ACC112 (cell line): Measurements from ENCODE around the gene BROX.
"Not testable (repeated sequence)": the region's sequence is repeated elsewhere in the genome, so short reads cannot be mapped to it uniquely, and the experiment has no call there.

ENCODE experiments used
- H2AFZ ChIP-seq: fragments of 200-600 bp; sonication (generic); one replicate; pipeline ENCODE4 v1.6.0; 2017; ENCODE audit warnings: antibody characterized with exemption, low read length; ENCODE audit not compliant: unreplicated experiment
- H3K27ac ChIP-seq: fragments of 200-600 bp; sonication (generic); 2 replicates; pipeline ENCODE4 v1.5.1; 2014; ENCODE audit warnings: low read depth, mild to moderate bottlenecking, antibody characterized with exemption, low read length, moderate library complexity
- H3K27me3 ChIP-seq: fragments of 200-600 bp; sonication (generic); 2 replicates; pipeline ENCODE4 v1.6.1; 2014; ENCODE audit warnings: mild to moderate bottlenecking, antibody characterized with exemption, low read length, moderate library complexity, mixed read lengths; ENCODE audit not compliant: insufficient read depth
- H3K36me3 ChIP-seq: fragments of 200-600 bp; sonication (generic); 2 replicates; pipeline ENCODE4 v1.6.1; 2016; ENCODE audit warnings: mild to moderate bottlenecking, antibody characterized with exemption, low read length, moderate library complexity, mixed read lengths; ENCODE audit not compliant: insufficient read depth
- H3K4me1 ChIP-seq: fragments of 200-600 bp; sonication (generic); one replicate; pipeline ENCODE4 v1.6.1; 2016; ENCODE audit warnings: low read length, mixed read lengths; ENCODE audit not compliant: insufficient read depth, unreplicated experiment, control insufficient read depth
- H3K4me3 ChIP-seq: fragments of 200-600 bp; sonication (generic); 2 replicates; pipeline ENCODE4 v1.5.1; 2014; ENCODE audit warnings: mild to moderate bottlenecking, low read depth, low read length
- H3K79me2 ChIP-seq: fragments of 200-600 bp; sonication (generic); one replicate; pipeline ENCODE4 v1.6.0; 2016; ENCODE audit warnings: low read length; ENCODE audit not compliant: control insufficient read depth, unreplicated experiment, insufficient read depth

Gene BROX

DNA sequence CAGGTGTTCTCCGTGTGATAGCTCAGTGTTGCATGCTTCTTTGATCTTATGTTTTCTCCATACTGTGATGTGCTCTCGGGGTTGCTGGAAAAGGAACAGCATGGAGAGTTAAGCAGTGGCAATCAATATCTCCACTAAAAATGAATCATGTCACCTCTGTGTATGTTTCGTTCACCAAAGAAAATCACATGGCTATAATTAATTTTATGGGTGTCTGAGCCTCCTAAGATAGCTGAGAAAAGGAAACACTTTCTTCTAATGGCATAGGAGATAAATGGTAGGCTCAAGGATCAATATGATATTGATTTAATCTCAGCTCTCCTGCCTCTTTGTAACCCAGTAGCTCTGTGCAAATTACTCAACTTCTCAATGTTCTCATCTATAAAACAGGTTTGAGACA is 38.9 kb downstream of the BROX start:
- H3K79me2 ChIP-seq, result no peaks in the 10 kb centered on the region
- H3K27ac ChIP-seq, result no peak overlapping the region
- H3K4me3 ChIP-seq, result no peak overlapping the region
- no peaks in the 10 kb centered on the region for H3K36me3 ChIP-seq
- H2AFZ ChIP-seq, result no peak overlapping the region
- peaks cover 10% of the 10 kb centered on the region for H3K4me1 ChIP-seq
- H3K27me3 ChIP-seq, result no peaks in the 10 kb centered on the region

DNA sequence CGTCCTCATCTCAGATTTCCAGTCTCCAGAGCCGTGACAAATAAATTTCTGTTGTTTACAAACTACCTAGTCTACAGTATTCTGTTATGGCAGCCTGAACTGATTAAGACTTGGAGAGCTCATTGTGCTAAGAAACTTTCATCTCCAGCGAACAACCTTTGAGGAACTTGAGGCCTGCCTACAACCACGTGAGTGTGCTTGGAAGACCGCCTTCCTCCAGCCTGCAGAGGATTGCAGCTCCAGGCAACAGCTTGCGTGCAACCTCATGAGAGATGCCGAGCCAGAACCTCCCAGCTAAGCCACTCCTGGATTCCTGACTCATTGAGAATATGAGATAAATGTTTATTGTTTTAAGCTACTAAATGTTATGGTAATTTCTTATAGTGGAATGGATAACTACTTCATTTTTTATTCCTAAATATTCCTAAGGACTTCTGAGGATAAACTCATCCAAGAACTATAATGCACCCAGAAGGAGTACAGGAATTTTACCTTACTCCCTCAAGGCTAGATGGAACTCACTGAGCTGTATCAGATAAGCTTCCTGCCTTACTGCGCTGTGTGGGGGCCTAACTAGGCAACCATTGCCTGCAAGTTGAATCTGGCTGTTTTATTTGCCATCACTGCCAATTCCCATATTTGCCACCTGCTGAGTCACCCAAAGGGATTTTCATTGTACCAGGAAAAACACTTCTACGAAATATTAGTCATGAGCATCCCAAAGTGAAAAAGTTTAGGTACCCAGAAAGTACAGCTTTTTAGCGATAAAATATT is 42.2 kb downstream of the BROX start:
- Histone ChIP-seq H3K79me2 (no peaks in the 10 kb centered on the region), H3K4me3 (no peak overlapping the region), H3K27me3 (no peaks in the 10 kb centered on the region), H3K27ac (peak overlapping the region; percentile 93), H2AFZ (peak overlapping the region; percentile 53), H3K4me1 (peaks cover 10% of the 10 kb centered on the region), H3K36me3 (no peaks in the 10 kb centered on the region)

DNA sequence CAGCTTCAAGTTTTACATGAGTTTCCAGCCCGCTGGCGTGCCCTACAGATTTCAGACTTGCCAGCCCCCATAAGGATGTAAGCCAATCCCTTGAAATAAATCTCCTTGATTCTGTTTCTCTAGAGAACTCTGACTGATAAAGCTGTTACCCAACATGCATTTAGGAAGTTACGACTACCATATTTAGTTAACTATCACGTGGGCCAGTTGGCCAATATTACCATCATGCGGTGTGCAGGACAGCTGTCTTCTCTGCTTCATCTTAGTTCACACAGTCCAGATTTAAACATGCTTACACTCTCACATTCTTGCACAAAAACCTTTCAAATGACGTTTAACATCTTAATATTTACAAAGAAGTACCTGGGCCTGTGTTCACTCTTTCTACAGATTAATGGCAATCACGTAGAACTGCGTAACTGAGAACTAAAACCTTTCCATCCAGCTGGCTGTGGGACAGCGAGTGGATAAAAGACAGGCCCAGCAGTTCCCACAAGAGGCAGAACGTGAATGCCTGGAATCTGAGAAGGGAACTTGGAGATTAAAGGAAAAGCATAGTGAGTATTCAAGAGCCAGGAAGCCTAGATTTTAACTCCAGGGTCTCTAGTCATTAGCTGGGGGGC is 45.4 kb downstream of the BROX start:
- peaks cover 10% of the 10 kb centered on the region for H3K4me1 ChIP-seq
- no peak overlapping the region for H3K4me3 ChIP-seq
- H3K27ac ChIP-seq, result no peak overlapping the region
- H3K36me3 ChIP-seq, result no peaks in the 10 kb centered on the region
- H3K27me3 ChIP-seq, result no peaks in the 10 kb centered on the region
- H3K79me2 ChIP-seq, result no peaks in the 10 kb centered on the region
- H2AFZ ChIP-seq, result no peak overlapping the region

DNA sequence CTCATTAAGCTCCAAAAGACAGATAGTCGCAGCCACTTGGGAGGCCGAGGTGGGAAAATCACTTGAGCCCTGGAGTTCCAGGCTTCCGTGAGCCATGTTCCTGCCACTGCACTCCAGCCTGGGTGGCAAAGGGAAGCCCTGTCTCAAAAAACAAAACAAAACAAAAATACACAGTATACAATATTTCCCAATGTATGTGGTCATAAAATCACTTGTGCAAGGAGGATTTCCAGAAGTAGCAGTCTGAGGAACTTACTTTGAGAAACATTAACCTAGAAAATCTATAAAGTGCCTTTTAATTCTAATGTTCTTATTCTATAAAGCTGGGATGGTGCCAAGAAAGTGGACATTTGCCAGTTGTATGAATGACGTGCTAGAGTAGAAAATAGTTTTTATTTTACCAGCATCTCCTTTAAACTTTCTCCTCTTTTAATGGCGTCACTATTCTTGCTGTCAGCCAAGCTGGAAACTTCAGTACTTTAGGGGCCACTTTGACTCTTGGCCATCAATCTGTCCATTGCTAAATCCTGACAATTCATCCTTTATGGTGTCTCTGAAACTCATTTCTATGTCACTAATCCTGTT is 47.2 kb downstream of the BROX start:
- Histone ChIP-seq H2AFZ (no peak overlapping the region), H3K79me2 (no peaks in the 10 kb centered on the region), H3K4me3 (no peak overlapping the region), H3K27ac (no peak overlapping the region), H3K27me3 (no peaks in the 10 kb centered on the region), H3K36me3 (no peaks in the 10 kb centered on the region), H3K4me1 (peaks cover 10% of the 10 kb centered on the region)

DNA sequence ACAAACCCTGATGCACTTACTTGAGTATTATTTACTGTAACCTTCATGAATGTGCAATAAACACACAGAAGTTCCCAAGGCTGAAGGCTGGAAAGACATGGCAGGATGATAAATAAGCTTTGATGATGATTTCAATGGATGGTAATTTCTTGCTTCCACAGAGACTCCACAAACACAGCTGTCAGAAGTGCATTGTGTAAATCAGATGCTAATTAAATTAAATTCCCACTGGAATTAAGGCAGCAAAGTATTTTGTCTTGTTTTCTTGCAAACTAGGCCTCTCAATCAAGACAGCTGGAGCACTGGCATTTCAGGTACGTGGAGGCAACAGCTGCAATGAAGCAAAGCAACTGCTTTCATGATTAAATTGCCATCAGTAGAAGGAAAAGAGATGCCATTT is 48.7 kb downstream of the BROX start:
- no peaks in the 10 kb centered on the region for H3K27me3 ChIP-seq
- H3K36me3 ChIP-seq, result no peaks in the 10 kb centered on the region
- no peaks in the 10 kb centered on the region for H3K79me2 ChIP-seq
- H3K4me3 ChIP-seq, result no peak overlapping the region
- H3K27ac ChIP-seq, result no peak overlapping the region
- no peaks in the 10 kb centered on the region for H3K4me1 ChIP-seq
- H2AFZ ChIP-seq, result no peak overlapping the region

DNA sequence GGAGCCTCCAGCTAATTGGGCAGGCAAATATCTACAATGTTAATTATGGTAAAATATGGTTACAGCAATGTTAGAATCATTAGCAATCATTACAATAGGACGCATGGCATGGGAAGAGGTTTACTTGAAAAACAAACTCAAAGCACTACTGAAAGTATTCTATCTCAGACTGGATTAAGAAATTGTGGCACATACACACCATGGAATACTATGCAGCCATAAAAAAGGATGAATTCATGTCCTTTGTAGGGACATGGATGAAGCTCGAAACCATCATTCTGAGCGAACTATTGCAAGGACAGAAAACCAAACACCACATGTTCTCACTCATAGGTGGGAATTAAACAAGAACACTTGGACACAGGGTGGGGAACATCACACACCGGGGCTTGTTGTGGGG is 49.8 kb downstream of the BROX start:
- not testable (repeated sequence) for H3K4me3 ChIP-seq, H3K36me3 ChIP-seq, H3K4me1 ChIP-seq, H2AFZ ChIP-seq, H3K27ac ChIP-seq, H3K79me2 ChIP-seq, H3K27me3 ChIP-seq

DNA sequence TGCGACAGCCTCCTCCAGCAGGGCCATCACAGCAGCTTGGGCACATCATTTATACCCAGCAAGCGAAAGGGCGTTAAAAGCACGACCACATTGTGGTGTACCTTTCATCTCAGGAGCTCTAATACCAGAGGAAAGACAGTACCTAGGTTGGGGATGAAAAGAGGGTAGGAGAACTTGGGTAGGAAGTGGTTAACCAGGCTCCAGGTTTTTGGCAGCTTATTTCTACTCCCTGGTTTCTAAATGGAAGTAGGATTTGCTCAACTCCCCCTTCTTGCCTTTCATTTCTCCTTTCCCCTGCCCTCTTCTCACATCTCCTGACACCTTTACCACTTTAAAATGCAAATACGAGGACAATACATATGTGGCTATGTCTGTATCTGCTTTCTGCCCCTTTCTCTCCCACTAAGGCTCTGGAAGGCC is 54.8 kb downstream of the BROX start:
- Histone ChIP-seq H2AFZ (no peak overlapping the region), H3K27me3 (no peaks in the 10 kb centered on the region), H3K4me3 (no peak overlapping the region), H3K79me2 (no peaks in the 10 kb centered on the region), H3K4me1 (peaks cover 9% of the 10 kb centered on the region), H3K27ac (no peak overlapping the region), H3K36me3 (no peaks in the 10 kb centered on the region)

DNA sequence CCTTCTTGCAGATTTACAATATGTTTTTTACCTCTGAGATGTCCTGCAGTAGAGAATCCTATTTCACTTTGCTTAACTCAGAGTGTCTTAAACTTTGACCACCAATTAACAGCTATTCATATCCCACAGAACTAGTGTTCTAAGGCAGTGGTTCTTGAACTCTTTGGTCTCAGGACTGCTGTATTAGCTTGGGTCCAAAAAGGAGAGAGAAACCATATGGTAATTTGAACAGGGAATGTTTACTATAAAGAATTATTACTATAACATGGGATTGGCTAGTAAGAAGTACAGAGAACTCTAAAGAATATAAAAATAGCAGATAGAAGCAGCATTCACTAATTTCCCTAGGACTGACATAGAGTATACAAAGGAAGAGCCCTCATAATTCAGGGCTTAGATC is 56.2 kb downstream of the BROX start:
- Histone ChIP-seq H3K27me3 (no peaks in the 10 kb centered on the region), H2AFZ (no peak overlapping the region), H3K79me2 (no peaks in the 10 kb centered on the region), H3K4me1 (peaks cover 9% of the 10 kb centered on the region), H3K4me3 (no peak overlapping the region), H3K36me3 (no peaks in the 10 kb centered on the region), H3K27ac (no peak overlapping the region)

DNA sequence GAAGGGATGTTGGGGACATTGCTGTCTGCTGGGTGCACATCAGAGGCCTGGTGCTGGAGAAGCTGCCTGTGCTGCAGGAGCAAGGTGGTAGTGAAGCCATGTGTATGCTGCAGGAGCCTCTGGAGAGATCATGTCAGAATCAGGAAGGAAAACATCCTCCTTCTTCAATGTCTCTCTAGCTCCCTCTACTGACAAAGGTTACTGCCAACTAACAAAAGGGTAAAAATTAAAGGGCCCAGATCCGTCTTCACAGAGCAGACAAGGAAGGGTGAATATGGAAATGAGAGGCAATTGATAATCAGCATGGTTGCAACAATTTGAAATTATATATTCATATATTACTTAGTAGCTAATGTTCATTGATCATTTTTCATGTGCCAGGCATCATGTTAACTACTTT is 56.8 kb downstream of the BROX start:
- Histone ChIP-seq H3K4me1 (peaks cover 9% of the 10 kb centered on the region), H2AFZ (no peak overlapping the region), H3K27me3 (no peaks in the 10 kb centered on the region), H3K27ac (no peak overlapping the region), H3K79me2 (no peaks in the 10 kb centered on the region), H3K36me3 (no peaks in the 10 kb centered on the region), H3K4me3 (no peak overlapping the region)

DNA sequence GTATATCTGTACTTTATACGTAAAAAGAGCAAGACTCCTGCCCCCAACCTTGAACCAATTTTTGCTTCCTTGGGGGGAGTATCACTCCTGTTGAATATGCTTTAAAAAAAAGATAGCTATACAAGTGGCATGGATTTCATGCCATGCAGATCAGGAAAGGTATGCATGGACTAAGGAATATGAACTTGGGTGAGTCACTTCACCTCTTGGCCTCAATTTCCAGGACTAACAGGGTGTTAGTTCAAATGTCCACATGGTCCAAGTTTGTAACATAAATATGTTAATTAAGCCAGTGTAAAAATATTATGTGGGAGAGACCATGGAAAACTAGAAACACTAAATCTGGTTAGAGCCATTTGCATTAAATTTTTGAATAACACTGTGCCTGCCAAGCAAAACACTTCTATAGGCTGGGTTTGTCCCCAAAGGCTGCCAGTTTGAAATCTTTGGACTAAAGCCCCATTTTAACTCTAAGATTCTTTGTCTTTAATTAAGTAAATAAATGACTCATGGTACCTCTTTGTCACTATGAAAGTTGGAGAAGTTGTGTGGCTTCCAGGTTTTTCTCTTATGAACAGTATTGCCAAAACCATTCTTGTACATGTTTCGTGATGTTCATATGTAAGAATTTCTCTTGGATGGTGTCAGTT is 57.7 kb downstream of the BROX start:
- no peak overlapping the region for H3K4me3 ChIP-seq
- H3K4me1 ChIP-seq, result peaks cover 9% of the 10 kb centered on the region
- no peaks in the 10 kb centered on the region for H3K79me2 ChIP-seq
- no peak overlapping the region for H2AFZ ChIP-seq
- H3K27ac ChIP-seq, result peak overlapping the region; percentile 41
- no peaks in the 10 kb centered on the region for H3K36me3 ChIP-seq
- H3K27me3 ChIP-seq, result no peaks in the 10 kb centered on the region
